A673 (cell line): Measurements from ENCODE around the gene HDAC4. TPM values are rescaled to one million over a fixed set of nuclear protein-coding genes. Genes with fewer than 3 reads are reported as not detected.

ENCODE experiments used
- BruUV-seq: library from RNA; stranded (reverse); fragments of 400-500 nt; replicated peaks from 2 replicates; lab custom pipeline; 2021; lab: Mats Ljungman, UMichigan
- CTCF ChIA-PET: fragments of 300-600 bp; sonication (Branson Sonifier 250); formaldehyde crosslinking; loops from one replicate; lab custom pipeline; 2022; ENCODE audit warnings: antibody characterized with exemption; lab: Charles Lee
- POLR2A ChIA-PET: fragments of 300-600 bp; sonication (Branson Sonifier 250); formaldehyde crosslinking; loops from one replicate; lab custom pipeline; 2022; ENCODE audit warnings: antibody characterized with exemption; ENCODE audit not compliant: low non-redundant PET; lab: Charles Lee
- DNase-seq: peaks from one replicate; pipeline ENCODE4 v3.0.0-alpha.2; 2015; ENCODE audit warnings: low spot score
- H3K27ac ChIP-seq: fragments of 200-600 bp; sonication (generic); 2 replicates; pipeline ENCODE4 v1.5.1; 2016; ENCODE audit warnings: mixed run types, low read depth, mild to moderate bottlenecking, mixed read lengths, antibody characterized with exemption, low read length; ENCODE audit not compliant: poor library complexity, severe bottlenecking
- H3K27me3 ChIP-seq: fragments of 200-600 bp; sonication (generic); replicated peaks from 2 replicates; pipeline ENCODE4 v1.6.1; 2017; ENCODE audit warnings: mixed run types, low read depth, mild to moderate bottlenecking, mixed read lengths, antibody characterized with exemption, low read length; ENCODE audit not compliant: insufficient read depth, poor library complexity
- H3K36me3 ChIP-seq: fragments of 200-600 bp; sonication (generic); 2 replicates; pipeline ENCODE4 v1.6.1; 2016; ENCODE audit warnings: mixed run types, mild to moderate bottlenecking, mixed read lengths, antibody characterized with exemption, low read length; ENCODE audit not compliant: insufficient read depth, poor library complexity, severe bottlenecking
- H3K4me1 ChIP-seq: fragments of 200-600 bp; sonication (generic); 2 replicates; pipeline ENCODE4 v1.6.1; 2017; ENCODE audit warnings: mixed run types, mild to moderate bottlenecking, mixed read lengths, antibody characterized with exemption, low read length; ENCODE audit not compliant: insufficient read depth, poor library complexity, severe bottlenecking
- H3K4me3 ChIP-seq: fragments of 200-600 bp; sonication (generic); 2 replicates; pipeline ENCODE4 v1.5.1; 2016; ENCODE audit warnings: low read depth, mixed run types, mild to moderate bottlenecking, mixed read lengths, low read length; ENCODE audit not compliant: poor library complexity, severe bottlenecking
- H3K9me3 ChIP-seq: fragments of 200-600 bp; sonication (generic); 2 replicates; pipeline ENCODE4 v1.6.1; 2016; ENCODE audit warnings: mixed run types, low read depth, mild to moderate bottlenecking, mixed read lengths, antibody characterized with exemption, low read length; ENCODE audit not compliant: poor library complexity, severe bottlenecking
- EZH2 ChIP-seq: fragments of 200-600 bp; sonication (generic); IDR thresholded peaks from 2 replicates; pipeline ENCODE4 v1.6.1; 2017; ENCODE audit warnings: borderline replicate concordance, low read depth, mild to moderate bottlenecking, mixed read lengths, antibody characterized with exemption, low read length; ENCODE audit not compliant: poor library complexity, severe bottlenecking
- intact Hi-C: fragments of 100-400 bp; cut with micrococcal nuclease; formaldehyde crosslinking; loops from one replicate; pipeline ENCODE4 v1.10.0; 2022; ENCODE audit not compliant: unreplicated experiment
- total RNA-seq: library from RNA; stranded (reverse); gene quantifications from 2 replicates; pipeline ENCODE4 v1.2.3, GENCODE V29; 2021
- TF ChIP-seq, protein P1 (sequence below): fragments of 300-800, 200-600 bp; sonication (generic); conservative IDR thresholded peaks from 2 replicates; pipeline ENCODE4 v1.5.1; 2017; ENCODE audit warnings: low read depth, mild to moderate bottlenecking, antibody characterized with exemption, low read length, moderate library complexity, mixed read lengths

Gene HDAC4
- total RNA-seq, 1 experiment from 2014 or later = 40.0 TPM

GRCh38 chr2:239012228-239012627 is 388.6 kb downstream of the HDAC4 start:
- Histone ChIP-seq H3K27me3 (peaks cover 27% of the 10 kb centered on the region), H3K4me3 (no peak overlapping the region), H3K36me3 (no peaks in the 10 kb centered on the region), H3K9me3 (no peaks in the 10 kb centered on the region), H3K4me1 (no peaks in the 10 kb centered on the region), H3K27ac (no peak overlapping the region)
- intact Hi-C loops = no loop called here
- DNase-seq = no peak
- no TSS peak for BruUV-seq
- ChIA-PET CTCF (no interaction called here), POLR2A (no interaction called here)
- no peak for TF ChIP-seq EZH2
- TF ChIP-seq, protein P1, sequence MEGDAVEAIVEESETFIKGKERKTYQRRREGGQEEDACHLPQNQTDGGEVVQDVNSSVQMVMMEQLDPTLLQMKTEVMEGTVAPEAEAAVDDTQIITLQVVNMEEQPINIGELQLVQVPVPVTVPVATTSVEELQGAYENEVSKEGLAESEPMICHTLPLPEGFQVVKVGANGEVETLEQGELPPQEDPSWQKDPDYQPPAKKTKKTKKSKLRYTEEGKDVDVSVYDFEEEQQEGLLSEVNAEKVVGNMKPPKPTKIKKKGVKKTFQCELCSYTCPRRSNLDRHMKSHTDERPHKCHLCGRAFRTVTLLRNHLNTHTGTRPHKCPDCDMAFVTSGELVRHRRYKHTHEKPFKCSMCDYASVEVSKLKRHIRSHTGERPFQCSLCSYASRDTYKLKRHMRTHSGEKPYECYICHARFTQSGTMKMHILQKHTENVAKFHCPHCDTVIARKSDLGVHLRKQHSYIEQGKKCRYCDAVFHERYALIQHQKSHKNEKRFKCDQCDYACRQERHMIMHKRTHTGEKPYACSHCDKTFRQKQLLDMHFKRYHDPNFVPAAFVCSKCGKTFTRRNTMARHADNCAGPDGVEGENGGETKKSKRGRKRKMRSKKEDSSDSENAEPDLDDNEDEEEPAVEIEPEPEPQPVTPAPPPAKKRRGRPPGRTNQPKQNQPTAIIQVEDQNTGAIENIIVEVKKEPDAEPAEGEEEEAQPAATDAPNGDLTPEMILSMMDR = no peak

DNA sequence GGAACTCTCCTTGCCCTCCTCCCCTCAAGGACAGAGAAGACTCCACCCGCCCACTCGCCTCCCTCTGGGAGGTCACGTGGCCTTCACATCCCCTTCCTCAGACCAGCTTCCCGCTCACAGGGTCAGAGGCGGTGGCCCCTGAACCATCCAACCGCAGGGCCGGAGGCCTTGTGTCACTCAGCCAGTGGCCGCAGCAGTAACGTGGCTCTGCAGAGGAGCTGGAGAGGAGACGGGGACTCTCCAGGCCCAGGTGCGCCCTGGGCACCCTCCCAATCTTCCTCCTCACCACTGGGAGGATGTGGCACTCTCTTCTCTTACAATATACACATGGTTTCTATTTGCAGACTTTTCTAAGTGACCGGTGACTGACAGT is 391.2 kb downstream of the HDAC4 start:
- no peak for DNase-seq
- BruUV-seq = no TSS peak
- peaks cover 42% of the 10 kb centered on the region for H3K27me3 ChIP-seq
- H3K36me3 ChIP-seq = no peaks in the 10 kb centered on the region
- CTCF ChIA-PET = no interaction called here
- H3K27ac ChIP-seq = no peak overlapping the region
- no peaks in the 10 kb centered on the region for H3K4me1 ChIP-seq
- H3K4me3 ChIP-seq = no peak overlapping the region
- intact Hi-C loops = no loop called here
- POLR2A ChIA-PET = no interaction called here
- no peak for TF ChIP-seq EZH2
- TF ChIP-seq, protein P1 = no peak
- no peaks in the 10 kb centered on the region for H3K9me3 ChIP-seq

DNA sequence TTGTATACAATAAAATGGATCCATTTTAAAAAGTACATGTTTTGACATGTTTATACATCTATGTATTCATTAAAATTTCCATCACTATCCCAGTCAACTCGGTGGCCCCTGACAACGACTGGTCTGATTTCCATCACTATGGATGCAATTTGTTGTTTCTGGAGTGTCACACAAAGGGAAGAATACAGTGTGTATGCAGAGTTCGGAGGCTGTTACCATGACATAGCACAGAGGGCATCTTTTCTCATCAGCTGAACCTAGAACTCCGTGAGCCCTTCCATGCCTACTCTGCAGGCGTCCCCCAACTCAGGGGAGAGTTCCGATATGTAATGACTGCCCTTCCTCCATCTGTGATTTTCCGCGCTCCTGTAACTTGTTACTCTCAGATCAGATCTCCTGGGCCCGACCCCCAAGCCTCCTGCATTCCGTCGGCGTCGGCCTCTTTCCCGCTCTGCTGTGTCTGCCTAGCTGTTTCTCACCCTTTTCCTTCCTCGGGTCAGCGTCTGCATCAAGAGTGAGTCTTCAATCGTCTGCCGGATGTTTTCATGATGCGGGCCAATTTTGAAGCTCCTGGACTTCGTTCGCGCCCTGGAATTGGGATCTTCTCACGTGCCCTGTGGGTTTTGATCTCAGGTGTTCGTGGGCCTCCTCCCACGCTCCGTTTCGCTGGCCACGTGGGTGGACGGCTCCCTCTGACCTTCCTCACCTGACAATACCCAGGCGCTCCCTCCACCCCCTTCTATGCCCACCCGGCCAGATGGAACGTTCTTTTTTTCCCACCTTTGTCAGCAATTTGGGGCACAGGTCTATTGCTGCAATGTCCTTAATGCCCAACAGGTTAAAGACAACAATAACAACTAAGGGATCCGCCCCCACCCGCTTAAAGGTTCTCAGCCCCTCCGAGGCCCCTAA is 391.9 kb downstream of the HDAC4 start:
- no TSS peak for BruUV-seq
- Histone ChIP-seq H3K9me3 (no peaks in the 10 kb centered on the region), H3K36me3 (no peaks in the 10 kb centered on the region), H3K4me1 (peaks cover under 1% of the 10 kb centered on the region), H3K27ac (no peak overlapping the region), H3K27me3 (peaks cover 48% of the 10 kb centered on the region), H3K4me3 (no peak overlapping the region)
- TF ChIP-seq, protein P1 = no peak
- TF ChIP-seq EZH2 = no peak
- intact Hi-C loops = no loop called here
- ChIA-PET CTCF (no interaction called here), POLR2A (no interaction called here)
- no peak for DNase-seq
